HG02938 (cell line): ENCODE results near the gene GJD2.

Experiments used
- ATAC-seq: cut with Tn5 transposase; IDR thresholded peaks from one replicate; pipeline ENCODE4 v1.9.1; 2021; ENCODE audit warnings: mild to moderate bottlenecking, moderate library complexity; ENCODE audit not compliant: unreplicated experiment

The GJD2 gene

DNA sequence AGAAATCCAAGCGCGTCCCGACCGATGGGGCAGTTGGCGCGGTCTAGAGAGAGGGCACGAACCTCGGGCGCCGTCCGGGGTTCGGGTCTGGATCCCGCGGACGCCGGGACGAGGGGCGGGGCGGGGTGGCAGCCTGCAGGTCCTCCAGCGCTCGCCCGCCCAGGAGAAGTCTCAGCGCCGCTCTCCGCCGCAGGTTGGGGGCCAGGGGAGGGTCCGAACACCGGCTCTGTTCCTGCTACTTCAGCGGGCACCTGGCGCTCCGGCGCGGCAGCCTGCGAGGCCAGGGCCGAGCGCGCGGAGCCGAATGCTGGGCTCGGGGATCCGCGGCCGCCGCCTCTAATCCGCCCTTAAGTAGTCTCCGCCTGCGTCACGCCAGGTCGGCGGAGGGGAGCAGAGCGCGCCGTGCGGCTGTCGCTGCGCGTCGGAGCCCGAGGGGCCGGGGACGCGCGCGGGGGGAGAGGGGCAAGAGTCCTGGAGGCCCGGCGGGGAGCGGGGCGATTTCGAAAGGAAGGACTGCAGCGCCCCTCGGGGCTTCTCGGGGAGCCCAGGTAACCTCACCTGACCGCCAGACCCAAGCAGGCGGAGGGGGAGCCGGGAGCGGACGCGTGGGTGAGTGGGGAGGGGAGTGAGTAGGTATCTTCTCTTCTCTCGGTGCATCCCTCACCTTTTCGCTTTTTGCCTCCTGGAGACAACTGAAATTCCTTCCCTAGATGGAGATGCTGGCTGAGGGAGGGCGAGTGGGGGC, at the start of gene GJD2:
Gene GJD2, minus strand, starts transcription at position 325 of the 745 bp plus-strand sequence. CDS start 510 bp downstream, outside the sequence.
- no peak for ATAC-seq

DNA sequence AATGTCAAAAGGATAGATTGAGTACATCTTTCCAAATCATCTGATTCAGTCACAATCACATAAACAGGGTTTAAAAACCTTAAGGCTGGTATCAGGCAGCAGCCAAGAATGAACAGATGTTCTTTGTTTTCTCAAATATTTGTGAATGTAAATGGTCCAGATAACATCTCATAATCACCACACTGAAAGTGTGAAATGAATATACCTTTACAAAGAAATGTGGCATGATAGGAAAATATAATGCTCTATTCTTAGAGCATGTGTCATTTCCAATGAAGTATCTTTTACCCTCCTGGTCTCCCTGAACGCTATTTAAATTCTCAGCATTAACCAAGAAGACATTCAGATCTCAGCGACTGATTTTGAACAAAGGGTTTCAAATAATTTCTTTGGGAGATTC, 49.3 kb upstream of the GJD2 start:
- ATAC-seq, result no peak

DNA sequence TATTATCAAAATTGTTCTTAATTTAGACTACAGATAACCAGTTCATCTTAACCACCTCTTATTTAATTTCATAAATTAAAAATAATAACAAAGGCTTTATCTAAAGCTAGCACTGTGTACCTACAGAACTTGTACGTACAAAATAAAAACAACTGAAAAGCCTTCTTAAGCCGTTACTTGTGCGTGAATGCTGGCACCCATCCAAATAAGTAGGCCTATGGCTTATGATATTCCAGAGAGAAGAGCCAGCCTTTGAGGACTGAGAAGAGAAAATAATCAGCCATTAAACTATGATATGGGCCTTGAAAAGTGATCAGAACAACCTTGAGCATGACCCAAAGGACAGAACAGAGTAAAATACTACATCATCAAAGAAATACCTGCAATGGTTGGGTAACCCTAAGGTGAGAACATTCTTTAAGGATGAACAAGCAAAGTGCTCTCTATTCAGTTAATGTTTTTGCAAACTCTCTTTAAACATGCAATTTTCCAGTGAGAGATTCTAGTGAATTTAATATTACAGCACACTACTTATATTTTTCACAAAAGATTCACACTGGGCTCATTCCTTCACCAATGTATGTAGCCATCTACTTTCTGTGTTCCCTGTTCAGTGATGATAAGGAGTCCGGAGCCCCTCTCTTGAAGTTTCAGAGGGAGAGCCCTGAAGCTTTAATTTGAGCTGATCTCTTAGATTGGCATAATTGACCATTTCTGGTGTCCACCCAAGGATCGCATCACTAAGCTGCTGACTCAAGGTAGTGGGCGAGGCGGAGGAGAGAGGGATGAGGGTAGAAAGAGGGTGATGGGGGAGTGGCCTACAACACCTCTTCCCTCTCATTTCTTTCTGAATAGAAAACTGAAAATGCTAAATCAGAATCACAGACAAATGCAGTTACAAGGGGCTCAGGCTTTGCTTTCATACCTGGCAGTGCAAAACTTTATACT, 48.3 kb upstream of the GJD2 start:
- ATAC-seq, result no peak

DNA sequence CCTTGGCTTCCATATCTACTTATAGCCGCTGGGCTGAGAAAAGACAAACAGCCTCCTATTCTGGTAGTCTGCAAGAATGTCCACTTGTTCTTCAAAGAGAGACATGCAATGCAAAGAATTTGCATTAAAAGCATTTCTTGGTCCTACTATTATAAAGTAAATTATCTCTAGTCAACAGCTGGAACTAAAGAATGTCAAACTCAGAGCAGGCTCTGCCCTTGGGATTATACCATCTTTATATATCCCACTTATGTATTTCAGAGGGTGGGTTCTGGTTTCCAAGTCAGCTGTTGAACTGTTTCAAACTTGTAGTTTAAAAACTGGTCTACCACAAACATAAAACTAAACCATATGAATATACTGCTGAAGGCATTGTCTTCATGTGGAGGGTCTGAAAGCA, 47.6 kb upstream of the GJD2 start:
- ATAC-seq, result no peak

DNA sequence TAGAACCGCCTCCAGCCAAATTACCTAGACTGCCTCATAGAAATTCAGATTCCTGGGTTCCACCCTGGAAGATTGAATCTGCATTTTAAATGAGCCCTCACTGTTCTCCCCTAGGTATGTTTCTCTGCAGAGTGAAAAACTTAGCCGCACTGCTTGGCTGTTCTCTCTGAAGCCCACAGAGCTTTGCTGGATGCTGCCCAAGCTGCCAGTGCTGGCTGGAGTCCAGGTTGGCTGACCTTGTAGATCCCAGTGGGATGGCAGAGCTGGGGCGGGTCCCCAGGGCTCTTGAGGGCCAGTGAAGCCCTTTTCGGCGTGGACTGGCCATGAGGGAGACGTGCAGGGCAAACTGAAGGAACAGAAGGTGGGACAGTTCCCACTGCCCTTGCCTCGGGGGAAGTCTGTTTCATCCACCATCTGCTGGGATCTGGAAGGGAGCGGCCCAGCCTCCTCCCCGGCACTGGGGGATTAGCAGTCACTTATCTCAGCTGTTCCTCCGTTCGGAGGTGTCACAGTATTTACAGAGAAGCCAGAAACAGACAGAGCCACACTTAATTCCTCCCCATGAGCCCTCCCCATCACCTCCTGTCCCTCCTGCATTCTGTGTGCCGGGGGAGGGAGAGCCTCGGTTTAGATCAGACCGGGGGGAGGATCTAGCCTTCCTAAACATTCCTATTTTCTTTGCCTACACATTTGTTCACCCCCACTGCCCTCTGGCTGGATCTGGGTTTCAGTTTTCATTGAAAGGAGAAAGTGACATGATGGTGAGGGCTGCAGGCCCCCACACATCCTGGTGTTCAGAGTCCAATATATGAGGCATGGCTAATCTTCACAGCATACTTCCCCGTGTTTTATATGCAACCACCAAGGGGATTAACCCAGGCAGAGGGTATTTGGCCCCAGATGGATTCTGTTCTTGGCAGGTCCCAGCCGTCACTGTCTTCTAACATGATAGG, 44.6 kb upstream of the GJD2 start:
- no peak for ATAC-seq

DNA sequence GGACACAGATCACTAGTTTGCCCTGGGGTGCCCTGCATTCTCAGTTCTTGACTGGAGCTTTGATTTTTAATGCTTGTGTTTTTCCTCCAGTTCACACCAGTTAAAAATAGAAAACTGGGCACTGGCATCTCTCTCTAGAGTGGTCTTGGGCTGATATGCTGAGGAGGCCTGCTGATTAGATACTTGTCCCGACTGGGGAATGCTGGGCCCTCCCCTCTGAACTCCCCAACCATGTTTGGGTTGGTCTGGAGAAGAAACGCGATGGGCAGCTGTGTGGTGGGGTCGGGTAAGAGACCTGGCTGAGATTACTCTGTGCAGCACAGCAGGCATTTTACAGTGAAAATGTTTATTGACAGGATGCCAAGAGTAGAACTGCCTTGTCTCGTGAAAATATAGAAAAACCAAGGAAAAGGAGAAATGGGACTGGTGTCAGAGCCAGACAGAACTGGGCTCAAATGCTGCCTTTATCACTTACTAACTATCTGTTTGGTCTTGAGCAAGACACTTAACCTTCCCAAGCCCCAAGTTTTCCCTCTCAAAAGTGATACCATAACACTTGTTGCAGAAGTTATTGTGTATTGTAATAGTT, 42.1 kb upstream of the GJD2 start:
- no peak for ATAC-seq

DNA sequence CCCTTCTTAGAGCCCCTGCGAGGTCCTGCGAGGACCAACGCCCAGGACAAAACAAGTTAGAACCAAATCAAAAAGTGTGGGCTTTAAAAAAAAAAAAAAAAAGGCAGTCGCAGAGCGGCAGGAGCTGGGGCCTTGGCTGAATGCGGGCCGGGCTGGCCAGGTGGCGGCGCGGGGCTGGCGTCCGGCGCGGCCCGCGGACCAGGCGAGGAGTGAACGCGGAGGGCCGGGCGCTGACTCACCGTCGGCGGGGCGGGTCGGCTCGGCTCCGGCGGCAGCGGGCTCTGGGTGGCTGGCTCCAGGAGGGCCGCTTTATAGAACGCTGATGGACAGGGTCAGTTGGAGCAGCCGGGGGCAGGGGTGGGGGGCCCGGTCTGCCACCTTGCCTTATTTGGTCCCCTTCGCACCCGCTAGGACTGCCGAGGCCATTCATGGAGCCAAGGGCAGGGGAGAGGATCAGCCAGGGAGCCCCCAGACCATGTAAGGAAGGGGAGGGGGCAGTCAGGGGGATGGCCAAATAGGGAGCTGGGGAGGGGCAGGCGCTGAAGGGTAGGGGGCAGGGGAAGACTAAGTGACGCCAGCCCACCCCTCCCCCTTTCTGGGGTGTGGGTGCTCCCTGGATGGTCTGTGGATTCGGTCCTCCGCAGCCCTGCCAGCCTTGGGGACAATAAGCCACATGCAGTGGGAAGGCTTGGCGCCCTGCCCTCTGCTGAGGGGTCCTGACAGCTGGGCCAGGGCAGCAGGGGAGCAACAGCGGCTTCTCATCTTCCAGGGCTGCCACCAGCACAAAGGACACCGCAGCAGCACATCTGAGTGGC, 40.7 kb upstream of the GJD2 start, which contains the start of gene ACTC1:
Gene ACTC1, minus strand, starts transcription at position 283 of the 815 bp plus-strand sequence. CDS start 741 bp downstream, outside the sequence.
- ATAC-seq, result no peak

DNA sequence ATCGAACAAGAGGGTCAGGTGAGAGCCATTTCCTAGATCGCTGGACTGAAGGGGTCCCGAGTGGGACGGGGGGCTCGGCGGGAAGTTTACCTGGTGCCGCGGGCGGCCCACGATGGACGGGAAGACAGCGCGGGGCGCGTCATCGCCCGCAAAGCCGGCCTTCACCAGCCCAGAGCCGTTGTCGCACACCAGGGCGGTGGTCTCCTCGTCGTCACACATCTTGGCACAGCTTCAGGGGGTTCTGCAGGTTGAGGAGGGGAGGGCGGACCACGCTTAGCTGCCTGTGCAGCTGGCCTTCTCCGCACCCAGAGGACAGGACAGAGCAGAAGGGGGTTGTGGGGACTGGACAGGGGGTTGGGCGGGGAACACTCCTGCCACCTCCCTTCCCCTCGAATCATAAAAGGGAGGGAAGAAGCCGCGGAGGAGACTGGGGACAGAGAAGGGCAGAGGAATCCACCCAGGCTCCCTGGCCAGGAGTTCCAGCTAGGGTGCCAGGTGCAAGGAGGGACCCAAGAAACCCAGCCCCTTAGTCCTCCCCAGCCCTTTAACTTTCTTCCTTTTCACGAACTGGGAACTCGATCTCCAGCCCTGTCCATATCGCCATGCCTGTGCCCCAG, 39.9 kb upstream of the GJD2 start:
- ATAC-seq, result no peak

DNA sequence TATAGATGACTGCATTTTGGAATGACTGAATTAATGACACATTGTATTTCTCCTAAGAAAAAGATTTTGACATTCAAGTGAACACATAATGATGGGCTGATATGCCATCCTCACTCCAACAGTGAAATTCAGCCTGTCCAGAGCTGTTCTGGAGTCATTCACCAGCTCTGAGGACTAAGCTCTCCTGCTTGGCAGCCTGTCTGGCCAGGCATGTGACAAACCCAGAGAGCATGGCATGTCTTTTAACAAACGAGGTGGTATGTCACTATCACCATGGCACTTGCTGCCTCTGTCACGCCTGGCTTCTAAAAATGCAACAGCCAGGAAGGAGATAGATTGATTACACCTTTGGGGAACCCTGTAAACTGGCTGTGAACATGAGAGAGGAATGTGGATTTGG, 39.1 kb upstream of the GJD2 start:
- ATAC-seq, result no peak

DNA sequence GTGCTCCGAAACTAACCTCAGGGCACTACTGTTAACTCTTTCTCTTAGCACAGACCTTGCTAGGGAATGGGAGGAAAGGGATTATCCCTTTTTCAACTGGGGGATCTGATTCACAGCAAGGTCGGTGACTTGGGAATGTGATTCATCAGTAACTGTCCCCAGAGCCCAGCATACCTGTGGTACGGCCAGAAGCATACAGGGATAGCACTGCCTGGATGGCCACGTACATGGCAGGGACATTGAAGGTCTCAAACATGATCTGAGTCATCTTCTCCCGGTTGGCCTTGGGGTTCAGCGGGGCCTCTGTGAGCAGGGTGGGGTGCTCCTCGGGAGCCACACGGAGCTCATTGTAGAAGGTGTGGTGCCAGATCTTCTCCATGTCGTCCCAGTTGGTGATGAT, 38.3 kb upstream of the GJD2 start:
- ATAC-seq, result no peak

DNA sequence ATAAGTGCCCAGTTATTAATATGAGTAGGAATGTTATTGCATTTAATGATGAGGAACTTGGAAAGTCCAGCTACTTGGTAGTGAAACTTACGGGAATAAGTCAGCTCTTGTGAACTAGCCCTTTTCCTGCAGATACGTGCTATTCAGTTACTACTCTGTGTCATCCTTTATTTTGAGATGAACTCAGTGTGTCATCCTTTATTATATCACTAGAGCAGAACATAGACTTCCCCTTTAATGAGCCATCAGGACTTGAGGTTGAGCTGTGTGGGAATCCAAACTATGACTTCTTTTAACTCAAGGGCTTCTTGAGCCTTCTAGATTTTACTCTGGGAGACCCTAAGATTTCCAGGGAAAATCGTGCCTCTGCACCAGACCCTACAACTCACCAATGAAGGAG, 36.9 kb upstream of the GJD2 start:
- ATAC-seq, result no peak

DNA sequence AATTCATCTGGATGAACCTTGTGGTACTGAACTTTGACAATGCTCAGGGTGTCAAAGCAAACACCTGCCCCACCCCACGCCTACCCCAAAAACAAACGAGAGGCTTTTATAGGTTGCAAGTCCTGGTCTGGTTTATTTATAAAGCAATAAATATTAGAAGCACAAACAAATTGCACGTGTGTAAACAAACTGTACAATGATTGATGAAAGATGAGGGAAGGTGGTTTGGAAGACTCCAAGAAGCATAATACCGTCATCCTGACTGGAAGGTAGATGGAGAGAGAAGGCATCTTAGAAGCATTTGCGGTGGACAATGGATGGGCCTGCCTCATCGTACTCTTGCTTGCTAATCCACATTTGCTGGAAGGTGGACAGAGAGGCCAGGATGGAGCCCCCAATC, 35.3 kb upstream of the GJD2 start:
- no peak for ATAC-seq

DNA sequence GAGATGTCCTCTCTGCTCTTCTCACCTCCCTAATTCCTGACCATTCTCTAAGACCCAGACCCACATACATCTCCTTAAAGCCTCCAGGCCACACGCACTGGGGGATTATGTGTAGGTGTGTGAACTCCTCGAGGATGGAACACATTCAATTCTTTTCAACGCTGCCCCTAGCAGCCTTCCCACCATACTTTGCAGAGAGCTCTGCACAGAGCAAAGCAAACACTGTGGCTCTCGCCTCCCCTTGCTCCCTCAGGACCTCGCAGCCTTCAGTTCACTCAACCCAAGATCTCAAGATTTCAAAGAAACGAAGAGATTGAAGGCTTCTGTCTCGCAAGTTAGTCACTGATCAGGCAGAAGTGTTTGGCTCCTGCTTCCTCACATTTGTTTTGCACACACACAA, 34.5 kb upstream of the GJD2 start:
- ATAC-seq, result no peak

DNA sequence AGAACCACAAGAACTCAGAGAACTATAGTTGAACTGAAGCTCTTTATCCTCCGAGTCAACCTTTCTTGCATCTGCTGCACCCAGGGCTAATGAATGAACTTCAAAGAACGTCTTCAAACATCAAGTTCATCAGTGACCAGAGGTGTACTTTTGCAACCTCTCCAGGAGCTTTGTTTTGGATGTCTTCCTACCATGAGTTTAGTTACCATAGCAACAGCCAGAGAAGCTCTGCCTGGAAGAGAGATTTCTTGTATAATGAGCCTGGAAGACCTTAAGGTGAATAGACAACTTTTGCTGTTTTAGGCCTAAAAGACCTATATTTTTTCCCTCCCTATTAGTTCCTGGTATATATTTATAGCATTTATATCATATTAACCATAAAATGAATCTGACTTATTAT, 31.4 kb upstream of the GJD2 start:
- ATAC-seq, result no peak

DNA sequence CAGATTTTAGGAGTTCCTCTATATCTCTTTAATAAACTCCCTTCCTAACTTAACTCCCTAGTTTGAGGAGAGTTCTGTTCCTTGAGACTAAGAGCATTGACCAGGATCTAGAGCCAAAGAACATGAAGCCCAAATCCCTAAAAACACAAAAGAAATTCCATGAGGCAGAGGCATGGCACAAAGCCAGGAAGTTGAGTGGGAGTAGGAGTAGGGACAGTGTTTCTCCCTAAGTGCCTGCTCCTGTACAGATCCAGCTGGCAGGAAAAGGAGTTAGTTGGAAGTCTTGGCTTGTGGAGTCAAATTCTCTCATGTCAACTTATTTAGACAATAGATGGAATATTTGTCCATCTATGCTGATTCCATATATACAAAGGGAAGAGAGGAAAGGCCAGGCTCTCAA, 29.2 kb upstream of the GJD2 start:
- ATAC-seq, result no peak

DNA sequence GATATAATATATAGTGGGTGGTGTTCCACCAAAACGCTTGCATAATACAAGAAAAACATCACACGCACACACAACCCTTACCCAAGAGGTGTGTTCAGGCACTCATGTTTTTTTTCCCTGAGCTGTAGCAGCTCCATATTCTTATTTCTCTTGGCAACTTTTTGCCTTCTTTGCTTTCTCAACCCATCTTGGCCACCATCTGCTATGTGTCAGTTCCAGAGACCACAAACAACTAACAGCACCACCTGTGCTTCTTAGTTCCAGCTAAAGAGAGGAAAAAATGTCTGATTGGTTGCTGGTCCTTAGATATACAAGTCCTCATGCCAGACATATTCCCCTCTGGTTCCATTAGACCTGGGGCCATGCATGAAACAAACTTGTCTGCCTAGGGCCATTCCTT, 28.6 kb upstream of the GJD2 start:
- no peak for ATAC-seq

DNA sequence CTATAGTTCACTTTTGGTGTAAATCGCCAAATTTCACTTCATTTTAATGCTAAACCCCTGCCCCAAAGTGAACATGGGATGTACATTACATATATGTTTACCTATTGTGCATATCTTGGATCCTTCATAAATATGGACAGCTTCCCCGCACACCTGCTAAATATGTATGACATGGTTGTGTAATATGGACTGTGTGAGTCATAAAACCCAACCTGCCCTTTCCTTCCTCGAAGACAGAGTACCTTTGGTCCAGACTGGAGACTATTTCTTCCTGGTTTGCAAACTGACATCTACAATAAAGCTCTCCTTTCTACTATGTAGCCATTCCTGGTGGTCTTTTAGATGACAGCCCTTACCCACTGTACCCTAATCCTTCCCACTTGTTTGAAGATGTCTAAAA, 28.1 kb upstream of the GJD2 start:
- no peak for ATAC-seq

DNA sequence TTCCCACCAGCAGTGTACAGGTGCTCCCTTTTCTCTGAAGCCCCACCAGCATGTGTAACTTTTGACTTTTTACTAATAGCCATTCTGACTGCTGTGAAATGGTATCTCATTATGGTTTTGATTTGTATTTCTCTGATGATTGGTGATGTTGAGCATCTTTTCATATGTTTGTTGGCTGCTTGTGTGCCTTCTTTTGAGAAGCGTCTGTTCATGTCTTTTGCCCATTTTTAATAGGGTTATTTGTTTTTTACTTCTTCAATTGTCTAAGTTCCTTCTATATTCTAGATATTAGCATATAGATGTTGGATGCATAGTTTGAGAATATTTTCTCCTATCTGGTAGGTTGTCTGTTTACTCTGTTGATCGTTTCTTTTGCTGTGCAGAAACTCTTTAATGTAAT, 25.9 kb upstream of the GJD2 start:
- no peak for ATAC-seq

DNA sequence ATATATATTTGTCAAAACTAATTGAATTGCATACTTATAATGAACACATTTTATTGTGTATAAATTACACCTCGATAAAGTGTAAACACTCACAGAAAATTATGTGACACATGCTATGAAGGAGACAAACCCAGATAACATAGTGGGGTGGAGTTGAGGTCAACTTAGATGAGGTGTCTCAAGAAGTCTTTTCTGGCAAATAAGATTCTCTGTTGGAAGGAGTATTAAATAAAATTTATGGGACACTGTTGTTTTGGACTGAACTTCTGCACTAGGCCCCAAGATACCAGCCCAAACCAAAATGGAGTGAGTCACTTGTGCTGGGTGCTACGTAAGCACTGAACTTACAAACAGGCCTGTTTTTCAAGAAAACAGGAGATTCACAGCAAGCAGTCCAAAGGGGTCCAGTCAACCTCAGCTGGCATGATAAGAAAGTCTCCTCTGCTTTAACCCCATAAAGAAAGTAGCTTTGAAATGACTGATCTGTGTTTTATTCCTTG, 21.9 kb upstream of the GJD2 start:
- ATAC-seq, result no peak
